Lung (tissue), 12 donors: ENCODE data around the gene RNH1. TPM values are rescaled to one million over a fixed set of nuclear protein-coding genes. Genes with fewer than 3 reads are reported as not detected.

Source experiments
- ATAC-seq: fragments of 200-7000 bp; cut with Tn5 transposase; one replicate; pipeline ENCODE4 v1.9.1; 2020; ENCODE audit warnings: moderate number of reproducible peaks; ENCODE audit not compliant: insufficient read depth, low FRiP score
- DNase-seq, 3 donors: peaks; one replicate each; pipeline ENCODE4 v3.0.0-alpha.2; 2013 to 2017
- H3K27ac ChIP-seq, 2 donors: one replicate each; pipeline ENCODE4 v1.5.1; 2013; ENCODE audit warnings: mild to moderate bottlenecking in 2 of 2, moderate library complexity in 2 of 2, control low read depth in 1 of 2, inconsistent platforms in 1 of 2, low read depth in 1 of 2, low read length in 1 of 2
- H3K27me3 ChIP-seq, 3 donors: one replicate each; pipeline ENCODE4 v1.5.1; 2013; ENCODE audit warnings: low read length in 2 of 3; ENCODE audit not compliant: control insufficient read depth in 3 of 3, insufficient read depth in 3 of 3
- H3K36me3 ChIP-seq, 4 donors: one replicate each; pipeline ENCODE4 v1.5.1; 2013; ENCODE audit warnings: low read length in 4 of 4, mild to moderate bottlenecking in 1 of 4, moderate library complexity in 1 of 4; ENCODE audit not compliant: control insufficient read depth in 4 of 4, insufficient read depth in 4 of 4
- H3K4me1 ChIP-seq, 5 donors: one replicate each; pipeline ENCODE4 v1.5.1; 2013; ENCODE audit warnings: low read length in 5 of 5, mild to moderate bottlenecking in 2 of 5, moderate library complexity in 1 of 5; ENCODE audit not compliant: control insufficient read depth in 5 of 5, insufficient read depth in 5 of 5
- H3K4me3 ChIP-seq: one replicate; pipeline ENCODE4 v1.5.1; 2013; ENCODE audit warnings: mild to moderate bottlenecking, control low read depth, moderate library complexity
- H3K9ac ChIP-seq, 2 donors: one replicate each; pipeline ENCODE4 v1.5.1; 2013; ENCODE audit warnings: low read length in 2 of 2, control low read depth in 1 of 2; ENCODE audit not compliant: insufficient read depth in 1 of 2
- H3K9me3 ChIP-seq, 4 donors: one replicate each; pipeline ENCODE4 v1.5.1; 2013; ENCODE audit warnings: low read length in 3 of 4, mild to moderate bottlenecking in 1 of 4, moderate library complexity in 1 of 4; ENCODE audit not compliant: control insufficient read depth in 4 of 4, insufficient read depth in 3 of 4
- CTCF ChIP-seq: IDR thresholded peaks from 2 replicates; pipeline ENCODE4 v1.5.1; 2012; ENCODE audit warnings: mild to moderate bottlenecking; ENCODE audit errors: control extremely low read depth, extremely low read depth
- WGBS, 2 donors: extraction: QIAGEN DNeasy Blood & Tissue Kit; methylation state at CpG; one replicate each; pipeline ENCODE4 v1.1.7; 2013; 5-methylcytosine and 5-hydroxymethylcytosine counted together
- polyA plus RNA-seq, 2 donors: library from polyadenylated mRNA; stranded (reverse); fragments of 200-250 nt; gene quantifications; one replicate each; pipeline ENCODE4 v1.2.1, GENCODE V29; 2013
- total RNA-seq, 2 donors: library from RNA; depleted of rRNA in 1 of 2; stranded (reverse); fragments of >200 nt in 1 of 2; gene quantifications; one replicate each; pipeline ENCODE4 v1.2.1, GENCODE V29; 2014 to 2021
- donor health status: control.
- donor health status: control.
- donor health status: Bipolar disorder and iron deficiency.
- donor health status: healthy.
- donor health status: DM: yes; HTN: yes; CAD: no.

Gene RNH1
- total and polyA plus RNA-seq, 4 donors, result 152 to 315 (median 233) TPM

GRCh38 chr11:554428-555226, 47.6 kb upstream of the RNH1 start:
- H3K4me1 ChIP-seq, result peaks cover 0 to 6% (median 0%) of the 10 kb centered on the region in 5 donors
- no peak overlapping the region for H3K4me3 ChIP-seq
- DNase-seq, result peak; percentile 52 to 71 (median 56)
- no peak overlapping the region for H3K9ac ChIP-seq
- peaks cover 0 to 37% (median 10%) of the 10 kb centered on the region in 3 donors for H3K27me3 ChIP-seq
- no peaks in the 10 kb centered on the region for H3K9me3 ChIP-seq
- no peak overlapping the region for H3K27ac ChIP-seq
- TF ChIP-seq CTCF, result peak; percentile 67
- peak; percentile 65 for ATAC-seq
- H3K36me3 ChIP-seq, result no peaks in the 10 kb centered on the region
- WGBS, 2 donors, result 12 to 16% methylated on average over 38 to 53 of the region's 60 CpGs

- ATAC-seq (no peak), DNase-seq (no peak)
- 59 to 64% methylated on average over 10 to 11 of the region's 11 CpGs for WGBS, 2 donors
- H3K9ac ChIP-seq, result no peak overlapping the region
- H3K4me1 ChIP-seq, result peaks cover 0 to 6% (median 0%) of the 10 kb centered on the region in 5 donors
- peaks cover 0 to 34% (median 8%) of the 10 kb centered on the region in 3 donors for H3K27me3 ChIP-seq
- no peak for TF ChIP-seq CTCF
- H3K4me3 ChIP-seq, result no peak overlapping the region
- H3K27ac ChIP-seq, result no peak overlapping the region
- no peaks in the 10 kb centered on the region for H3K36me3 ChIP-seq
- H3K9me3 ChIP-seq, result no peaks in the 10 kb centered on the region
Measured at GRCh38 chr11:553988-554340, 46.9 kb upstream of the RNH1 start.

GRCh38 chr11:553083-553987, 46.3 kb upstream of the RNH1 start:
- no peak overlapping the region for H3K9ac ChIP-seq
- WGBS, 2 donors, result 83 to 89% methylated on average over 26 to 27 of the region's 27 CpGs
- H3K4me1 ChIP-seq, result peaks cover 0 to 6% (median 0%) of the 10 kb centered on the region in 5 donors
- H3K4me3 ChIP-seq, result no peak overlapping the region
- no peaks in the 10 kb centered on the region for H3K36me3 ChIP-seq
- ATAC-seq (no peak), DNase-seq (no peak)
- peaks cover 0 to 30% (median 8%) of the 10 kb centered on the region in 3 donors for H3K27me3 ChIP-seq
- H3K9me3 ChIP-seq, result no peaks in the 10 kb centered on the region
- no peak overlapping the region for H3K27ac ChIP-seq
- TF ChIP-seq CTCF, result no peak
